ENCODE measurements around the gene RTN4RL1.

DNA sequence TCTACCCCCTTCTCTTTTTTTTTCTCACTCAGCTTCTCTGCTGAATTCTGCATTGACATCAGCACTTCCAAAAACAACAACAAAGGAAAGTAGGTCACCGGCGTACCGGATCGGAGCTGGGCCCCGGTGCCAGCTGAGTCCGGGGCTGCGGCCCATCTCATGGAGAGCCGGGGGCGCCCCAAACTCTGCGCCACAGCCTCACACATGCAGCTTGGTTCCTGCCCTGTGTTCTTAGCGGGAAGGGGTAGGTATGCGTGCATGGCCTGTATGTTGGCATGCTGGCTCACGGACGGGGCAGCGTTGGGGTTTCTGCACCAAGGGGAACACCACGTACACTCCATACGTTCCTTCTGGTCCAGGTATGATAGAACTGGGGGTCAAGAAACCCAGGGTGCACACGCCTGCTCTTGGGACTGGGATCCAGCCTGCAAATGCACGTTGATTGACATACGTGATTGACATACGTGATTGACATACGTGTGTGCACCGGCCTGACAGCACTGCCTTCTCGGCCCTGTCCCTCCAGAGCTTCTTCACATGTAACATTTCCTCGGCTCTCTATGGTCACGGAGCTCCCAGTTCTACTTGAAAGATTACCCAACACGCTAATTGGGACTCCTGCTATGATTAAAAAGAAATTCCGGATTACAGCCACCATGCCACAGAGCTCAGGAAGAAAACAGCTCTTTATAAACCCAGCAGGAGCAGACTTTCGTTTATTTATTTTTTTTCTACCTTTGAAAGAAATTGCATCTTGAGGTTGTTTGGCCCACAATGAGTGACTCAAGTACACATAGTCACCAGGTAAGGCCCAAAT lies 106.6 kb downstream of the RTN4RL1 start:
- no peak for TF ChIP-seq POLR2A (IDR thresholded peaks at IDR 0.05)
- TF ChIP-seq, protein P1, sequence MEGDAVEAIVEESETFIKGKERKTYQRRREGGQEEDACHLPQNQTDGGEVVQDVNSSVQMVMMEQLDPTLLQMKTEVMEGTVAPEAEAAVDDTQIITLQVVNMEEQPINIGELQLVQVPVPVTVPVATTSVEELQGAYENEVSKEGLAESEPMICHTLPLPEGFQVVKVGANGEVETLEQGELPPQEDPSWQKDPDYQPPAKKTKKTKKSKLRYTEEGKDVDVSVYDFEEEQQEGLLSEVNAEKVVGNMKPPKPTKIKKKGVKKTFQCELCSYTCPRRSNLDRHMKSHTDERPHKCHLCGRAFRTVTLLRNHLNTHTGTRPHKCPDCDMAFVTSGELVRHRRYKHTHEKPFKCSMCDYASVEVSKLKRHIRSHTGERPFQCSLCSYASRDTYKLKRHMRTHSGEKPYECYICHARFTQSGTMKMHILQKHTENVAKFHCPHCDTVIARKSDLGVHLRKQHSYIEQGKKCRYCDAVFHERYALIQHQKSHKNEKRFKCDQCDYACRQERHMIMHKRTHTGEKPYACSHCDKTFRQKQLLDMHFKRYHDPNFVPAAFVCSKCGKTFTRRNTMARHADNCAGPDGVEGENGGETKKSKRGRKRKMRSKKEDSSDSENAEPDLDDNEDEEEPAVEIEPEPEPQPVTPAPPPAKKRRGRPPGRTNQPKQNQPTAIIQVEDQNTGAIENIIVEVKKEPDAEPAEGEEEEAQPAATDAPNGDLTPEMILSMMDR (IDR thresholded peaks at IDR 0.05) = no peak
